Measurements from ENCODE around the gene GLO1. TPM values are rescaled to one million over a fixed set of nuclear protein-coding genes. Genes with fewer than 3 reads are reported as not detected.
"Not testable (repeated sequence)": the region's sequence is repeated elsewhere in the genome, so short reads cannot be mapped to it uniquely, and the experiment has no call there.

Gene GLO1
- total and polyA plus RNA-seq, 7 donors: 39.5 to 151 (median 83.2) TPM

GRCh38 chr6:38703949-38704590 lies 1.1 kb upstream of the GLO1 start:
- intact Hi-C loops (cut with DNase I): no loop called here
- Histone ChIP-seq H3K27me3 (ENCODE audit: insufficient read depth in 3 of 3, low read length in 2 of 3) (peaks cover 0 to 3% (median 0%) of the 10 kb centered on the region in 3 donors), H3K9me3 (peaks cover 5% of the 10 kb centered on the region), H3K36me3 (ENCODE audit: insufficient read depth in 1 of 2, low read depth in 1 of 2) (no peaks in the 10 kb centered on the region), H3K27ac (no peak overlapping the region), H3K4me3 (no peak overlapping the region), H3K4me1 (no peaks in the 10 kb centered on the region)
- TF ChIP-seq CTCF (IDR thresholded peaks at IDR 0.05): no peak
- WGBS, 3 donors: 87 to 93% (median 88%) methylated on average over 5 of the region's 5 CpGs
- DNase-seq (no peak), ATAC-seq (no peak)

- Histone ChIP-seq H3K27me3 (ENCODE audit: insufficient read depth in 3 of 3, low read length in 2 of 3) (peaks cover 0 to 3% (median 0%) of the 10 kb centered on the region in 3 donors), H3K4me1 (peaks cover 2% of the 10 kb centered on the region), H3K4me3 (no peak overlapping the region), H3K9me3 (peaks cover 5% of the 10 kb centered on the region), H3K36me3 (ENCODE audit: insufficient read depth in 1 of 2, low read depth in 1 of 2) (no peaks in the 10 kb centered on the region), H3K27ac (no peak overlapping the region)
- ATAC-seq: no peak
- intact Hi-C loops (cut with DNase I): no loop called here
- 82 to 96% (median 83%) methylated on average over 3 of the region's 3 CpGs for WGBS, 3 donors
- DNase-seq: no peak
- no peak for TF ChIP-seq CTCF (IDR thresholded peaks at IDR 0.05)
These were observed 1.4 kb downstream of the GLO1 start for GRCh38 chr6:38701551-38701950.

- H3K36me3 ChIP-seq (ENCODE audit: insufficient read depth in 1 of 2, low read depth in 1 of 2); intact Hi-C loops (cut with DNase I); H3K27me3 ChIP-seq (ENCODE audit: insufficient read depth in 3 of 3, low read length in 2 of 3); DNase-seq; H3K9me3 ChIP-seq; H3K27ac ChIP-seq; H3K4me3 ChIP-seq; ATAC-seq; H3K4me1 ChIP-seq: not testable (repeated sequence)
- 81 to 97% (median 94%) methylated on average over 3 of the region's 3 CpGs for WGBS, 3 donors
These were observed 3.2 kb downstream of the GLO1 start for GRCh38 chr6:38699702-38700101.

GRCh38 chr6:38697846-38698245 lies 5.1 kb downstream of the GLO1 start:
- H3K9me3 ChIP-seq: peaks cover 5% of the 10 kb centered on the region
- WGBS, 3 donors: 91 to 96% (median 94%) methylated on average over 3 of the region's 3 CpGs
- intact Hi-C loops (cut with DNase I): no loop called here

GRCh38 chr6:38696345-38696744 lies 6.6 kb downstream of the GLO1 start:
- Histone ChIP-seq H3K4me3 (no peak overlapping the region), H3K9me3 (peaks cover 5% of the 10 kb centered on the region), H3K36me3 (ENCODE audit: insufficient read depth in 1 of 2, low read depth in 1 of 2) (no peaks in the 10 kb centered on the region), H3K4me1 (peaks cover 2% of the 10 kb centered on the region), H3K27me3 (ENCODE audit: insufficient read depth in 3 of 3, low read length in 2 of 3) (no peaks in the 10 kb centered on the region), H3K27ac (no peak overlapping the region)
- ATAC-seq (no peak), DNase-seq (no peak)
- TF ChIP-seq CTCF (IDR thresholded peaks at IDR 0.05): no peak
- intact Hi-C loops (cut with DNase I): no loop called here

More at GRCh38 chr6:38697846-38698245, 5.1 kb downstream of the GLO1 start:
- DNase-seq: no peak
- ATAC-seq: no peak
- Histone ChIP-seq H3K4me1 (peaks cover 2% of the 10 kb centered on the region), H3K27me3 (ENCODE audit: insufficient read depth in 3 of 3, low read length in 2 of 3) (no peaks in the 10 kb centered on the region), H3K27ac (no peak overlapping the region), H3K36me3 (ENCODE audit: insufficient read depth in 1 of 2, low read depth in 1 of 2) (no peaks in the 10 kb centered on the region), H3K4me3 (no peak overlapping the region)
- TF ChIP-seq CTCF (IDR thresholded peaks at IDR 0.05): no peak

All from psoas muscle (tissue), 8 donors.